ENCODE results near the gene LRG1. TPM values are rescaled to one million over a fixed set of nuclear protein-coding genes. Genes with fewer than 3 reads are reported as not detected.

LRG1 gene
- total RNA-seq, 1 donor from 2014 or later, result 3.3 TPM

- no peak for TF ChIP-seq CTCF (IDR thresholded peaks at IDR 0.05)
- Histone ChIP-seq H3K27me3 (no peaks in the 10 kb centered on the region), H3K9me3 (no peaks in the 10 kb centered on the region), H3K27ac (no peak overlapping the region), H3K4me3 (no peak overlapping the region), H3K4me1 (no peaks in the 10 kb centered on the region), H3K36me3 (peaks cover 58 to 80% of the 10 kb centered on the region in 2 donors)
- DNase-seq (ENCODE audit: low spot score in 2 of 2), result no peak
- intact Hi-C loops (cut with DNase I), result no loop called here
These were observed 38.1 kb downstream of the LRG1 start for GRCh38 chr19:4501691-4502090.

- no peak for TF ChIP-seq CTCF (IDR thresholded peaks at IDR 0.05)
- peaks cover 65 to 87% of the 10 kb centered on the region in 2 donors for H3K36me3 ChIP-seq
- H3K27me3 ChIP-seq, result no peaks in the 10 kb centered on the region
- no peak overlapping the region for H3K4me3 ChIP-seq
- no peaks in the 10 kb centered on the region for H3K9me3 ChIP-seq
- intact Hi-C loops (cut with DNase I), result no loop called here
- DNase-seq (ENCODE audit: low spot score in 2 of 2), result no peak
- H3K27ac ChIP-seq, result no peak overlapping the region
- no peaks in the 10 kb centered on the region for H3K4me1 ChIP-seq
These were observed 38.8 kb downstream of the LRG1 start for GRCh38 chr19:4500841-4501591.

- H3K36me3 ChIP-seq, result peaks cover 71 to 89% of the 10 kb centered on the region in 2 donors
- TF ChIP-seq CTCF (IDR thresholded peaks at IDR 0.05), result no peak
- H3K9me3 ChIP-seq, result no peaks in the 10 kb centered on the region
- H3K27me3 ChIP-seq, result no peaks in the 10 kb centered on the region
- no peak for DNase-seq (ENCODE audit: low spot score in 2 of 2)
- H3K4me3 ChIP-seq, result no peak overlapping the region
- intact Hi-C loops (cut with DNase I), result no loop called here
- H3K27ac ChIP-seq, result no peak overlapping the region
- H3K4me1 ChIP-seq, result no peaks in the 10 kb centered on the region
These were observed 40.0 kb downstream of the LRG1 start for GRCh38 chr19:4499855-4500254.

- no peaks in the 10 kb centered on the region for H3K9me3 ChIP-seq
- no peak overlapping the region for H3K4me3 ChIP-seq
- DNase-seq (ENCODE audit: low spot score in 2 of 2), result no peak
- peaks cover 76 to 89% of the 10 kb centered on the region in 2 donors for H3K36me3 ChIP-seq
- no peaks in the 10 kb centered on the region for H3K27me3 ChIP-seq
- no peak overlapping the region for H3K27ac ChIP-seq
- intact Hi-C loops (cut with DNase I), result no loop called here
- H3K4me1 ChIP-seq, result no peaks in the 10 kb centered on the region
- TF ChIP-seq CTCF (IDR thresholded peaks at IDR 0.05), result no peak
These were observed 40.5 kb downstream of the LRG1 start for GRCh38 chr19:4499318-4499717.

- Histone ChIP-seq H3K27ac (no peak overlapping the region), H3K9me3 (no peaks in the 10 kb centered on the region), H3K27me3 (no peaks in the 10 kb centered on the region), H3K4me3 (no peak overlapping the region), H3K4me1 (no peaks in the 10 kb centered on the region), H3K36me3 (peaks cover 82 to 91% of the 10 kb centered on the region in 2 donors)
- intact Hi-C loops (cut with DNase I), result no loop called here
- TF ChIP-seq CTCF (IDR thresholded peaks at IDR 0.05), result no peak
- DNase-seq (ENCODE audit: low spot score in 2 of 2), result no peak
These were observed 41.1 kb downstream of the LRG1 start for GRCh38 chr19:4498694-4499093.

Measured in ascending aorta (tissue), 2 donors.